Activated CD4-positive, alpha-beta T cell treated with anti-CD3 and anti-CD28 coated beads, Interleukin-2, Interleukin-6, amounts not matched to agents 100 ng/mL and 50 ng/mL, durations not matched to agents 16 hours and 8 hours (primary cell): ENCODE results near the gene ADPRHL1.
"Not testable (repeated sequence)": the region's sequence is repeated elsewhere in the genome, so short reads cannot be mapped to it uniquely, and the experiment has no call there.

Experiments
- DNase-seq: peaks from one replicate; pipeline ENCODE4 v3.0.0-alpha.2; 2020

The ADPRHL1 gene

DNA sequence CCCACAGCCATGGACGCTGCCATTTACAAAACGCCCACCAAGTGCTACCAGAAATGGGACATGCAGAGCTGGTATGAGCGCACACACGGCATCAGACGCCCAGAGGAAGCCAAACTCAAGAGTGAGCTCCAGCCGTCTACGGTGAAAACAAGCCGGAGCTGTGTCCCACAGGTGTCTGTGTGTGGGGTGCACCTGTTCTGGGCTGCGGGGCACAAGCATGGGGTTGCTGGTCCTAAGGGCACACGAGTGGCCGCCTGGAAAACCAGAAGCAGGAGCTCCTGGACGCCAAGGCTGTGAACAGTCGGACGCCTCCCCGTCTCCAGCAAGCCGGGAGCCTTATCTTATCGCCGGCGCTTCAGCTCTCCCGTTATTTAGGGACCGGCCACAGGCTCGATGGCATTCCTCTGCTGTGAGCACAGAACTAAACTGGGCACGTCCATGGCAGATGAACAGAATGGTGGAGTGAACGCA lies 1.3 kb downstream of the ADPRHL1 start:
- no peak for DNase-seq

DNA sequence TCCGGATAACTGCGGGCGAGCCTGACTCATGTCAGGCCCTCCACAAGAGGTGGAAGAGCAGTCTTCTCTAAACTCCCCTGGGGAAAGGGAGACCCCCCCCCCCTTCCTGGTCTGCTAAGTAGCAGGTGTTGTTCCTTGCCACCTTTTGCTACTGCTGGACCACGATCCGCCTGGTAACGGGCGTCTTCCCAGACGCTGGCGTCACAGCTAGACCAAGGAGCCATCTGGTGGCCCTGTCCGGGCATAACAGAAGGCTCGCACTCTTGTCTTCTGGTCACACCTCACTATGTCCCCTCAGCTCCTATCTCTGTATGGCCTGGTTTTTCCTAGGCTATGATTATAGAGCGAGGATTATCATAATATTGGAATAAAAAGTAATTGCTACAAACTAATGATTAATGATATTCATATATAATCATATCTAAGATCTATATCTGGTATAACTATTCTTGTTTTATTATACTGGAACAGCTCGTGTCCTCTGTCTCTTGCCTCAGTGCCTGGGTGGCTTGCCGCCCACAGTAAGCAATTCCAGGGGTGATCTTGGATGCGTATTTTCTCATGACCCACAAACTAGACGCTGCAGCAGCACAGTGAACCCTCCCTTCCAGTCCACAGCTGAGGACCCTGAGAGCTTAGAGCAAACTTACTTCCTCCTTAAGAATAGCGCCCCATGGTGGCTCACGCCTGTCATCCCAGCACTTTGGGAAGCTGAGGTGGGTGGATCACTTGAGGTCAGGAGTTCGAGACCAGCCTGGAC lies 2.2 kb downstream of the ADPRHL1 start:
- not testable (repeated sequence) for DNase-seq

DNA sequence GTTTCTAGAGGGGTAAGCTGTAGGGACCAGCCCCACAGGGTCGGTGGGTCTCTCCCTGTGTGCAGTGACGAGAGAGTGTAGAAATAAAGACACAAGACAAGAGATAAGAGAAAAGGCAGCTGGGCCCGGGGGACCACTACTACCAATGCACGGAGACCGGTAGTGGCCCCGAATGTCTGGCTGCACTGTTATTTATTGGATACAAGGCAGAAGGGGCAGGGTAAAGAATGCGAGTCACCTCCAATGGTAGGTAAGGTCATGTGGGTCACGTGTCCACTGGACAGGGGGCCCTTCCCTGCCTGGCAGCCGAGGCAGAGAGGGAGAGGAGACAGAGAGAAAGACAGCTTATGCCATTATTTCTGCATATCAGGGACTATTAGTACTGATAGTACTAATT lies 2.9 kb downstream of the ADPRHL1 start:
- DNase-seq: not testable (repeated sequence)

DNA sequence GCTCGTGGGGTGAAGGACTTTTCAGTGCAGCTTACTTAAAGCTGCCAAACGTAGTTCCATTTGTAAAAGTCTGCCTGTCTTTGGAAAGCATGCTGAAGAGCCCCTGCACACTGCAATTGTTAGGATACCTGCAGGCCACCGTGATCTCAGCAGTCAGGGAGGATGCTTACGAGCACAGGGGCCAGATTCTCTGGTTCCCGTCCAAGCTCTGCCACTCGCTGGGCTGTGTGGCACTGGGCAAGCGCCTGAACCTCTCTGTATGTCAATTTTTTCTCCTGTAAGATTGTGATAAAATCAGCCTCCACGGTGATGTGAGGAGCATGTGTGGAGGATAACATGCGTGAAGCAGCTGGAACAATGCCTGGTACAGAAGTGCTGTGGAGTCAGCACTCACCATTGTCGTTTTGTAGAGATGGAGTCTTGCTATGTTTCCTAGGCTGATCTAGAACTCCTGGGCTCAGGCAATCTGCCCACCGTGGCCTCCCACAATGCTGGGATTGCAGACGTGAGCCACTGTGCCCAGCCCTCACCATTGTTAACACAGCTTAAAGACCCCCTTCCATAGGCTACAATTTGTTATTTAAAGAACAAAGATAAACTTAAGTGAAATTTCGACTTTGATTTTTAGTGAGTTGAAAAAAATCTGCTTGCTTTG lies 3.5 kb downstream of the ADPRHL1 start:
- no peak for DNase-seq

DNA sequence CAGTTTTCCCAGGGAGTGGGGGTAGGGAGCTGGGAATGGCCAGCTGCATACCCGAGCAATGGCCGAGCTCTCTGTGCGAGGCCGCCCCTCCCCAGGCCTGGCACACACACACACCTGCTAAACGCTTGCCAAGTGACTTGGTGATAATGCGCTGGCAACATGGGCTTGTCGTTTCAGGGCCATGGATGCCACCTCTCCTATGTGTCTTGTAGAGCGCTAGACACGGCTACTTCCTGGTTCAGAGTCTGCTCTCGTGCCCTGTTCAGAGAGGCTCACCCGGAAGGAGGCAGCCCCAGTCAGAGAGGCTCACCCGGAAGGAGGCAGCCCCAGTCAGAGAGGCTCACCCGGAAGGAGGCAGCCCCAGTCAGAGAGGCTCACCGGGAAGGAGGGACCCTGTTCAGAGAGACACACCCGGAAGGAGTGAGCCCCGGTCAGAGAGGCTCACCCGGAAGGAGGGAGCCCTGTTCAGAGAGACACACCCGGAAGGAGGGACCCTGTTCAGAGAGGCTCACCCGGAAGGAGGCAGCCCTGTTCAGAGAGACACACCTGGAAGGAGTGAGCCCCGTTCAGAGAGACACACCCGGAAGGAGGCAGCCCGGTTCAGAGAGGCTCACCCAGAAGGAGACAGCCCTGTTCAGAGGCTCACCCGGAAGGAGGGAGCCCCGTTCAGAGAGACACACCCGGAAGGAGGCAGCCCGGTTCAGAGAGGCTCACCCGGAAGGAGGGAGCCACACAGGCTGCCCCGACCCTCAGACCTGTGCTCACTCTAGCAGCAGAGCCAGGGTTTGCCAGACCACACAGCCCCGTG lies 4.2 kb downstream of the ADPRHL1 start:
- DNase-seq: peak; percentile 21

DNA sequence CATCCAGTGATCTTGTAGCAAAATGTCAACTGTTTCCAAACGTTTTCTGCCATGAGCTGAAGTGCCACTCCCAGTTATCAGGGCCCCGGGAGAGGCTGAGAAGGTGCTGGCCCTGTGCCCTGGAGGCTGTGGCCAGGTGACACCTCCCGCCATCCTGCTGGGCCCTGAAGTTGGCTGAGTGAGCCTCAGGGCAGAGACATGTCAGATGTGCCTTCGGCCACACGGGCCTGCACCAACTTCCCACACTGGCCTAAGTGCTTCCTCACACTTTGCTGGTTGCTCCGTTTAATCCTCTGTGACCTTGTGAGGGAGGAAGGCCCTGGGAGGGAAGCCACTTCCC lies 4.8 kb downstream of the ADPRHL1 start:
- no peak for DNase-seq

DNA sequence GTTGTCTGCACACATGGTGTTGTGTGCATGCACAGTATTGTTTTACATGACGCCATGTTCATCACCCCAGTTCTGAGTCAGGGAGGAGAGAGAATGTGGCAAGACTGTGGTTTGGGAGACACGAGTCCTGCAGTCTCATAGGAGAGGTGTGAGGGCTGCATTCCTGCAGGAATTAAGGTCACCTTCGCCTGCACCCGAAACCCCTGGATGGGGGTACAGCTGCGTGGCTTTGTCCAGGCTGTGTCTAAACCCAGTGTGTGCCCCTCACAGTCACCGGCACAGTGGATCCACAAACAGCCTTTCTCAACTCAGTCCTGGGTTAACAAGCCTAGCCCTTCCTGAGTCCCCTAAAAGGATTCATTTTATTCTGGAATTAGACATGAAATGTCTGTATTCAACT lies 5.7 kb downstream of the ADPRHL1 start:
- DNase-seq: no peak

DNA sequence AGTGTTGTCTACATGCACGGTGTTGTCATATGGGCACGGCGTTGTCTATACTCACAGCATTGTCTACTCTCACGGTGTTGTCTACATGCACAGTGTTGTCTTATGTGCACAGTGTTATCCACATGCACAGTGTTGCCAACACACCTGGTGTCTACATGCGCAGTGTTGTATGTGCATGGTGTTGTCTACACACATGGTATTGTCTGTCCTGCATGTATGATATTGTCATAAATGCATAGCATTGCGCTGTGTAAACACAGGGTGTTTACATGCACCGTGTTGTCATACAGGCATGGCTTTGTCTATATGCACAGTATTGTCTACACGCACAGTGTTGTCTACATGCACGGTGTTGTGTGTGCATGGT lies 6.8 kb downstream of the ADPRHL1 start:
- no peak for DNase-seq

DNA sequence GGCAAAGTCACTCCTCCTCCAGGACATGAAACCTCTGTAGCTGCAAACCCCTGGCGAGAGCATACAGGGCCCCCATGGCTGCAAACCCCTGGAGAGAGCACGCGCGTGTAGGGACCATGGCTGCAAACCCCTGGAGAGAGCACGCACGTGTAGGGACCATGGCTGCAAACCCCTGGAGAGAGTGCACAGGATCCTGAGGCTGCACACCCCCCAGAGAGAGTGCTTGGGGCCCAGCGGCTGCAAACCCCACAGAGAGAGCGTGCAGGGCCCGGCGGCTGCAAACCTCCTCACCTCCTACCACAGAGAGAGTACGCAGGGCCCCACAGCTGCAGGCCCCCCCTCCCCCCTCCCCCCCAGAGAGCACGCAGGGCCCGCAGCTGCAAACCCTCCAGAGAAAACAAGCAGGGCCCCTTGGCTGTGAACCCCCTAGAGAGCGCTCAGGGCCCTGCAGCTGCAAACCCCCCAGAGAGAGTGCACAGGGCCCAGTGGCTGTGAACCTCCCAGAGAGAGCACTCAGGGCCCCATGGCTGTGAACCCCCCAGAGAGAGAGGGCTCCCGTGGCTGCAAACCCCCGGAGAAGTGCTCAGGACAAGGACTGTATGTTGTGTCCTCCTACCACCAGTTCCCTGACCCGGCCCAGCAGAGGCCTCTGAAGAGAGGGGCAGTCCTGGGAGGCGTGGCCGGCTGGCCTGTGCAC lies 7.3 kb downstream of the ADPRHL1 start:
- DNase-seq: no peak

DNA sequence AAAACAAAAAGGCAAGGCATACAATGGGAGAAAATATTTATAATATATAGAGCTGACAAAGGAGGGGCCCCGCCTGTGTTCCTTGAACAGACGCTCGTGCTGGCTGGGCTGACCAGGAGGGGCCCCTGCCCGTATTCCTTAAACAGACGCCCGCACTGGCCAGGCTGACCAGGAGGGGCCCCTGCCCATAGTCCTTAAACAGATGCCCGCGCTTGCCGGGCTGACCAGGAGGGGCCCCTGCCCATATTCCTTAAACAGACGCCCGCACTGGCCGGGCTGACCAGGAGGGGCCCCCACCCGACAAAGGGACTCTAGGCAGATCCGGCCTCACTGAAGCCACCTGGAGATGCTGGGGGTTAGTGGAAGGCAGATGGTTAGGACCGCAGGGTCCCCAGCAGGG lies 9.3 kb downstream of the ADPRHL1 start:
- DNase-seq: no peak

DNA sequence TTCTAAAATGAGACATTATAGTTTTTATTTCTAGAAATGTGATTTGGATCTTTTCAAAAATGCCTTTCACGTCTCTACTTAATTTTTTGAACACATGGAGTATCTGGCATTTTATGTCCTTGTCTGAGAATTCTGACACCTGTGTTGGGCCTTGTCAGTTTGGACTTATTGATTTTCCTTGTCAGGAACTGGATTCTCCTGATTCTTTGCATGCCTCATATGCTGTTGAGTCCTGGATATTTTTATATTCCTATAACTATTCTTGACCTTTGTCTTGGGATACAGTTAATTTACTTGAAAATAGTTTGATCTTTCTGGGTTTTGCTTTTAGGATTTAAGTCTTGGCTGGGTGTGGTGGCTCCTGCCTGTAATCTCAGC lies 10.3 kb downstream of the ADPRHL1 start:
- DNase-seq: no peak

DNA sequence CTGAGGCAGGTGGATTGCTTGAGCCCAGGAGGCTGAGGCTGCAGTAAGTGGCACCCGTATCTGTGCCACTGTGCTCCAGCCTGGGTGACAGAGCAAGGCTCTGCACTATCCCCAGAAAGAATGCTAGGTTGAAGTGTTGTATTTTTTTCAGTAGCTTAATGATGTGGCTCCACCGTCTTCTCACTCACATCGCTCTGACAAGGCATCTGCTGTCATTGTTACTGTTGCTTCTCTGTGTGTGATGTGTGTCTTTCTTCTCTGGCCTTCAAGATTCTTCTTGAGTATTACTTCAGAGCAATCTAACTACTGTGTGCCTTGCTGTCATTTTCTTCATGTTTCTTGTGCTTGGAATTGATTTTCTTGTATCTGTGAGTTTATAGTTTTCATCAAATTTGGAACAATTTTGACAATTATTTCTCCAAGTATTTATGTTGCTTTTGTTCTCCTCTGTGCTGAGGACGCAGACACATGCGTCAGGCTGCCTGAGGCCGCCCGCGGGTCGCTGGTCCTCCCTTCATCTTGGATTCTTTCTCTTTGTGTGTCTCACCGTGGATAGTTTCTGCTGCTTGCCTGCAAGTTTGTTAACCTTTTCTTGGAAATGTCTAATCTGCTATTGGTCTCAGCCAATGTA lies 10.8 kb downstream of the ADPRHL1 start:
- DNase-seq: no peak

DNA sequence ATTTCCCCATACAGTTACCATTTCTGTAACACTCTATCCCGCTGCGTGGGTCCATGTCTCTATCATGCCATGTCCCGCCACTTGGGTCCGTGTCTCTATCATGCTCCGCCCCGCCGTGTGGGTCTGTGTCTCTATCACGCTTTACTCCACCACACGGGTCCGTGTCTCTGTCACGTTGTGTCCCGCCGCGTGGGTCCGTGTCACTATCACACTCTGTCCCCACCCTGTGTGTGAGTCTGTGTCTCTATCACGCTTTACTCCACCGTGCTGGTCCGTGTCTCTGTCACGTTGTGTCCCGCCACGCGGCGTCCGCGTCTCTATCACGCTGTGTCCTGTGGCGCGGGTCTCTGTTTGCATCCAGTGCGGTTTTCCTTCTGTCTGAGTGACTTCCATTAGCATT lies 11.6 kb downstream of the ADPRHL1 start:
- no peak for DNase-seq

DNA sequence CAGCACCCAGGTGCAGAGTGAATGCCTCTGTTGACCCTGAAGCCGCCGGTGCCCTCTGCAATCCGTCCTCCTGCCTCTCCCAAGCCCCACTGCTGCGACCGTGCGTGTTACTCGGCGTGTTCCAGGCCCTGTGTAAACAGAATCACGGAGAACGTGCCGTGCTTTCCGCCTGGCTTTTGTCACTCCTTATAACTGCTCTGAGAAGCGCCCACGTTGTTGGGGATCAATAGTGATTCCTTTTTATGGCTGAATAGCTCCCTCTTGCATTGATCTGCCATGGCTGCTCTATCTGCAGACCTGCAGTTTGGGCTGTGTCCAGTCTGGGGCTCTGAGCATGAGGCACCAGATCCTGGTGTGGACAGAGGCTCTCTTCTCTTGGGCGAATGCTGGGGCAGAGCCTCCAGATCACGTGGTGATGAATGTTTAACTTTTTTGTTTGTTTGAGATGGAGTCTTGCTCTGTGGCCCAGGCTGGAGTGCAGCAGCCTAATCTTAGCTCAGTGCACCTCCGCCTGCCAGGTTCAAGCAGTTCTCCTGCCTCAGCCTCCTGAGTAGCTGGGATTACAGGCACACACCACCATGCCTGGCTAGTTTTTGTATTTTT lies 15.8 kb downstream of the ADPRHL1 start:
- DNase-seq: no peak

DNA sequence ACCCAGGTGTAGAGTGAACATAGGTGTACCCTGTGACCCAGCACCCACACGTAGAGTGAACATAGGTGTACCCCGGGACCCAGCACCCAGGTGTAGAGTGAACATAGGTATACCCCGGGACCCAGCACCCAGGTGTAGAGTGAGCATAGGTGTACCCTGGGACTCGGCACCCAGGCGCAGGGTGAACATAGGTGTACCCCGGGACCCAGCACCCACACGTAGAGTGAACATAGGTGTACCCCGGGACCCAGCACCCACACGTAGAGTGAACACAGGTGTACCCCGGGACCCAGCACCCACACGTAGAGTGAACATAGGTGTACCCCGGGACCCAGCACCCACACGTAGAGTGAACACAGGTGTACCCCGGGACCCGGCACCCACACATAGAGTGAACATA lies 16.4 kb downstream of the ADPRHL1 start:
- not testable (repeated sequence) for DNase-seq

DNA sequence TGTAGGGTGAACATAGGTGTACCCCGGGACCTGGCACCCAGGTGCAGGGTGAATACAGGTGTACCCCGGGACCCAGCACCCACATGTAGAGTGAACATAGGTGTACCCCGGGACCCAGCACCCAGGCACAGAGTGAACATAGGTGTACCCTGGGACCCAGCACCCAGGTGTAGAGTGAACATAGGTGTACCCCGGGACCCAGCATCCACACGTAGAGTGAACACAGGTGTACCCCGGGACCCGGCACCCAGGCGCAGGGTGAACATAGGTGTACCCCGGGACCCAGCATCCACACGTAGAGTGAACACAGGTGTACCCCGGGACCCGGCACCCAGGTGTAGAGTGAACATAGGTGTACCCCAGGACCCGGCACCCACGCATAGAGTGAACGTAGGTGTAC lies 17.4 kb downstream of the ADPRHL1 start:
- DNase-seq: not testable (repeated sequence)

DNA sequence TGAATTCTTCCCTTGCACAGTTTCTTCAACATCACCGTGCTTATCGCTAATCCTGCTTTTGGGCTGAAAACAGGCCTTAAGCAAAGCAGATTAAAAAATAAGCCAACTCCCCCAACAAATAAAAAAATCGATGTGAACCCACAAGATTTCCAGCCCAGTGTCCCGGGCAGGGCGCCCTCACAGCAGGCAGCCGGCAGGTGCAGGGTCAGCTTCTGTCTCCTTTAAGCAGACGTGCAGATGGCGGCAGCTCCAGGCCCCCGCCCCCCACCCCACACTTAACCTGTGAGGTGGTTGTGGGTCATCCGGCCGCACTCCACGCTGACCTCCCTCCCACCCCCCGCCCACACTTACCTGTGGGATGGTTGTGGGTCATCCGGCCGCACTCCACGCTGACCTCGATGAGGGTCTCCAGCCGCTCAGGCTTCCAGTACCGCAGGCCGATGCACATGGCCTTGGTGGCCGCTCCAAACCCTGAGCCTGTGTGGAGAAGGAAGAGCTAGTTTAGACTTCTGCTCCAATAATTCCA lies 19.8 kb downstream of the ADPRHL1 start:
- DNase-seq: no peak

DNA sequence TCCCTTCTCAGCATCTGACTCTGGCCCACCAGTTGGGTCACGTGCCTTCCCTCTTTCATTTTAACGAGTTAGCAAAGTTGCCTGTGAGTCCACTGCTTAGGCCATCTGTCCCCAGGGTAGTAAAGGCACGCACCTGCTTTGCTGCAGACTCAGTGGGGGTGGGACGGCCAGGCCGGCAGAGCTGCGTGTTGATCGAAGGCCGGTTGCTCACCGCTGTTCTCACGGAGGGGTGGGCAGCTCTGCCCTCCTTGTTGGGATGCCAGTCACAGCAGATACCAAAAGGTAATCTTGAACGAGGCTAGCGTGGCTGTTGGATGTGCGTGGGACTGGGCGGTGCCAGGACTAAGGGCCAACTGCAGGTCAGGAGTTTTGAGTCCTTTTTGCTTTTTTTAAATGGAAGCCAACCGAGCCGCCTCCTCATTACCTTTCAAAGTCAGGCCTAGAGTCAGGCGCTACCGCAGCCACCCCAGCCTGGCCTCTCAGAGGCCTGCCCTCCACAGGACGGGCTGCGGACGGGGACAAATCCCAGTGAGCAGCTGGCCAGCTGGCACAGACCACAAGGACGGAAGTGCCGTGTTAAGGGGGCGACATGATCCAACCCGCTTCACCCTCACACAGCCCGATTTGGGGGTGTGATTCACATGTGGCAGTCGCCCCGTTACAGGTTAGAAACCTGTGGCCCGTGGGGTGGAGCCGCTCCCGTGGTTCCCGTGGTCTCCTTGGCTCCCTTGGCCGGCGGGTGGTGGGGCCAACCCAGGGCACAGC lies 20.6 kb downstream of the ADPRHL1 start:
- no peak for DNase-seq

DNA sequence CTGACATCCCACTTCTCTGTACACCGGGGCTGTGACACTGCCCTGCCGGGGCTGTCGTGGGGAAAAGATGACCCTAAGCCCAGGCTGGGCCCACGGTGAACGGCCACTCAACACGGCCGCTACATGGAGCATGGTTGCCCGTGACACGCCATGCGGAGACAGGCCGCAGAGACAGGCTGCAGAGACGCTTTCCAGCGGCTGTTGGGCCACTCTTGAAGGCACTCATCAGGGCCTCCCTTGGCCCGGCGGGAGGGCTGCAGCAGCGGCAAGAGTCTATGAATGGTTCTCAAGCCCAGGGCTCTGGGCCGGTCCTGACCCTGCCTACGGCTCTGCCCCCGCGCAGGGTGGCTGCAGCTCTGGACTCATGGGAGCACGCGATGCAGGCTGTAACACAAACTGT lies 22.1 kb downstream of the ADPRHL1 start:
- DNase-seq: no peak

DNA sequence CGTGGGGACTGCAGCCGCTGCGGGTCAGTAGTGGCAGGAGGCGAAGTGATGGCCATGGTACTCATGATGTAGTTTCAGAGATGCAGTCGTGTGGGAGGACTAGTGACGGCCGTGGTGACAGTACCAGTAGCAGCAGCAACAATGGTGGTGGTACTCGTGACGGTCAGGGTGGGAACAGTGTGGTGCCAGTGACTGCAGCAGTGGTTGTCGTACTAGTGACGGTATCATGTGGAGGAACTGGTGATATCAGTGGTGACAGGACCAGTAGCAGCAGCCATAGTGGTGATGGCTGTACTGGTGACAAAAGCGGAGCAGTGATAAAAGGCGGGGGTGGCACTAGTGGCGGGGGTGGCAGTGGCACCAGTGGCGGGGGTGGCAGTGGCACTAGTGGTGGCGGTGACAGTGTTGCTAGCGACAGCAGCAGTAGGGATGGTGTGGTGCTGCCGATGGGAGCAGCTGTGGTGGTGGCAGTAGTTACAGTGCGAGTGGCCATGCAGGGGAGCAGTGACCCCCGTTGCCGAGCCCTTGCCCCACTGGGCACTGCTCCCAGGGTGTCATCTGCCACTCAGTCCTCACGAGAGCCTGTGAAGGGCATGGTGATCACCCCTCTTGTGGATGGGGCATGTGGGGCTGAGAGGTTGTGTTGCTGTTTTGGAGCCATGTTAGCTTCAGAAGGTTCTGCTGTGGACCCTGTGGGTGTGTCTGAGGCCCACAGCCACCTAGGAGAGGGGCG lies 22.7 kb downstream of the ADPRHL1 start:
- DNase-seq: no peak

DNA sequence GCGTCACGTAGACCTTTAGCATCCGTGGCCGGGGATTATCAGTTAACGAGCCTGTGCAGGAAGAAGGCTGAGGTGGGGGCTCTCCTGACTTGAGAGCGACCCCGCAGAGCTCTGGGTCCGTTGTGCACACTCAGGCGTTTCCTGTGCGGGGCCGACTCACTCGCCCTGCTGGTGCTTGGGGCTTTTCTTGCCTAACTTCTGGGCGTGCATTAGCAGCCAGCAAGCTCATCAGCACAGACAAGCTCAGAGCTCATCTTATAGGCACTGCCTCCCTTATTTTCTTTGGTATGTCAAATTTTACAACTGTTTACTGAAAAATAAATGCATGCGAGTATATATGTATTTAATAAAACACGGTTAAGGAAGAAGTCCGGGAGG lies 23.7 kb downstream of the ADPRHL1 start:
- no peak for DNase-seq
